Fibroblast of villous mesenchyme (primary cell): ENCODE results near the gene RTTN. TPM values are rescaled to one million over a fixed set of nuclear protein-coding genes. Genes with fewer than 3 reads are reported as not detected.
"Not testable (repeated sequence)": the region's sequence is repeated elsewhere in the genome, so short reads cannot be mapped to it uniquely, and the experiment has no call there.

Experiments
- DNase-seq: peaks from one replicate; pipeline ENCODE4 v3.0.0-alpha.2; 2010; ENCODE audit warnings: low read depth
- H3K4me3 ChIP-seq: 2 replicates; pipeline ENCODE4 v1.5.1; 2011; ENCODE audit warnings: low read depth, mild to moderate bottlenecking, low read length
- CTCF ChIP-seq: IDR thresholded peaks from 2 replicates; pipeline ENCODE4 v1.5.1; 2012; ENCODE audit warnings: low read depth, mild to moderate bottlenecking, low read length; ENCODE audit not compliant: insufficient read depth
- total RNA-seq: library from RNA; depleted of rRNA; stranded (reverse); fragments of >200 nt; gene quantifications from 2 replicates; pipeline ENCODE4 v1.2.3, GENCODE V29; 2012

Gene RTTN
- total RNA-seq, 1 donor, result 24.2 TPM

GRCh38 chr18:69981948-69982347, 223.5 kb downstream of the RTTN start:
- no peak for DNase-seq
- TF ChIP-seq CTCF, result no peak
- H3K4me3 ChIP-seq, result no peak overlapping the region

DNA sequence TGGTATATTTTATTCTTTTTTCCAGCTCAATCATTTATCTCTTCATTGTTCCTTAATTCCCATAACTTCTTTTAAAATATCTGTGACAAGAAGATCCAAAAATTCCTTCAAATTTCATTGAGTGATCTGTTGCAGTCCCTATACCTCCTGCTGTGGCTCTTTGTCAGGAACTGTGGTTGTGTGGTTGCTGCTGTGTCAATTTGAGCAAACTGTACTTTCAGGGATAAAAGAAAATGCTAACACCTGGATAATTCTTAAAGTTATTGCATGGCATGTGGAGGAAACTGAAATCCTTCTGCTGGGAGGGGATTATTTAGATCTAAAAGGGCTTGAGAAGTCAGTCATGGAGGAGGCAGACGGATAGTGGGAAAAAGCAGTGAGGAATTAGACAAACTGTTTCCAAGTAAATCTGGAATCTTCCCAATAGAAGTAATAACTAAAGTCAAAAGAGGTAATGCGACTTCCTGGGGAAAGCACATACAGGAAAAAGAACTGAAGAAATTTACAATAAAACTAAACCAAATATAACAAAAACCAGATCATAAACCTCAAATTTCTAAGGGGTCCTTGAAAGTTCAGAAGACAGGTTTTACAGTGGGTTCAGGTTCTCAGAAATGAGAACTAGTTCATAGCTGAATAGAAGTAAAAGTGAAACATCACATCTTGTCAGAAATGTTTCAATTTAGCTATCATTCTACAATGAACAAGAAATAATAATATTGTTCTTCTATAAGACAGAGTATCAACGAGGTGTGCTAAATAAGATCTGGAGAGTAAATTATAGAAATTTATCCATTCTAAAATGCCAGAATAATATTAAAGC, 224.3 kb downstream of the RTTN start:
- TF ChIP-seq CTCF, result no peak

DNA sequence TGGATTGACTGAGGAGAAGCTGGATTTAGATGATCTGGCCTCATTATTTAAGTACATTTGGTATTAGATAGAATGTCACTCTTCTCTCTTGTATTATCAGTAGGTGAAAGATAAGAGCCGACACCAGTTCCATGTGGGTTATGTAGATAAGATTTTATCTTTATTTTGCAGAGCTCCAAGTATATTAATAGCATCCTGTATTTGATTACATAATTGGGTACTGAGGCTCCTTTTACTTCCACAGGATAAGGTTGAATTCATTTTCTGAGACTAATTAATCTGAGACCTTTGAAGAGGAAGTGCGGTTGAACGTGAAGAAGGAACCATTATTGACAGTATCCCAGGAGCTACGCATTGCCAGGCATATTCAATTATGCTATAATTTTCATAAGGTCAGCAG, 225.0 kb downstream of the RTTN start:
- H3K4me3 ChIP-seq, result no peak overlapping the region
- DNase-seq, result no peak
- no peak for TF ChIP-seq CTCF

More for the DNA sequence above, 224.3 kb downstream of the RTTN start:
- no peak overlapping the region for H3K4me3 ChIP-seq
- DNase-seq, result no peak

DNA sequence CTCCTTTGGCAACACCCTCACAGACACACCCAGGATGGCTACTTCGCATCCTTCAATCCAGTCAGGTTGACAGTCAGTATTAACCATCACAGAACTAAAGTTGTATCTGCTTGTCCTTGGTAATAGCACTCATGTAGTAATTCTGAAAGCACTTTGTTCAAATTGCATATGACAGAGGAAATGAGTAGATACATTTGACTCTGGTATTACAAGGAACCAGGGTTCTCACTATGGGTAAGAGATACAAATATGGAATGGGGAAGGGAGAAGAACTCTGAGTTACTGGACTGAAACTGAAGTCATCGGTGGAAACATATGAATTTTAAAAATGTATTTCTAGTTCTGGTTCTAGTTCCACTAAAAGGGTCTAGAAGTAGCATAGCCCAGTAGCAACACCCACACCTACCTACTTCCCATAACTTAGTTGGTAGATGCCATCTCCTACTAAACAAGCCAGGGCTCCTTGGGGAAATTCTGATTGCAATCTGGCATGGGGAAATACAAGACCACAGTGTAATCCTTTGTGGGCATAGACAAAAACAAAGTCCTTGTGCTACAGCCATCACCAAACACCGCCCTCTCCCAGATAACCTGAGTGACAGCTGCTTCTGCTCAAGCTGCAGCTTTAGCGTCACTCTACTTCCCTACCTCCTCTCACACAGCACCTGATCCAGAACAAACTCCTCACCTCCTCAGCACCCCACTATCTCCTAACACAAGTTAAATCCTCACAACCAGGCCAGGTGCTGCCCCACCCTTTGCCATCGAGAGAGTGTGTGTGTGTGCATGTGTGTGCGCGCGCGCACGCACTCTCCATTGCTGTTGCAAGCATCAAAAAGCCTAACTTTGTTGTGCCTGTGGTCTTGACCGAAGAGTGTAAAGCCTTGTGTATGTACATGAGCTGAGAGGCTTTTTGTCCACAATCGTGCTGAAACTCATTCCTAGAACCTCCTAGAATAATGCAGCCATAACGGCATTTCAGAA, 226.5 kb downstream of the RTTN start:
- no peak overlapping the region for H3K4me3 ChIP-seq
- TF ChIP-seq CTCF, result no peak
- DNase-seq, result no peak

- not testable (repeated sequence) for DNase-seq, H3K4me3 ChIP-seq
Observed at GRCh38 chr18:69975294-69975693, 230.2 kb downstream of the RTTN start.

DNA sequence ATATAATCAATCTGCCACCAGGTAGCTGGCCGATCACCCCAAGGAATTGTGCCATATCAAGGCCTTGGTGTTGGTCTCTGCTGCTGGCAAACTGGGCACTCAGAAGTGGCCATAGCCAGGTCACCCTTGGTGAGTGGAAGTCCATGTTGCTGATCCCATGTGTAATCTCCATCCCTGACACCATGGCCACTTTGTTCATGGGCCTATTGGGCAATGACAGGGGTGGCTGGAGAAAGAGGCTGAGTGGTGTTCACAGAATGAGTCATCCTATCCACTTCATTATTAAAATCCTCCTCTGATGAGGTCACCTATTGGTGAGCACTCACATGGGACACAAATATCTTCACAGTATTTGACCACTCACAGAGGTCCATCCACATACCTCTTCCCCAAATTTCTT, 231.1 kb downstream of the RTTN start:
- peak; percentile 17 for DNase-seq
- no peak overlapping the region for H3K4me3 ChIP-seq
- no peak for TF ChIP-seq CTCF

DNA sequence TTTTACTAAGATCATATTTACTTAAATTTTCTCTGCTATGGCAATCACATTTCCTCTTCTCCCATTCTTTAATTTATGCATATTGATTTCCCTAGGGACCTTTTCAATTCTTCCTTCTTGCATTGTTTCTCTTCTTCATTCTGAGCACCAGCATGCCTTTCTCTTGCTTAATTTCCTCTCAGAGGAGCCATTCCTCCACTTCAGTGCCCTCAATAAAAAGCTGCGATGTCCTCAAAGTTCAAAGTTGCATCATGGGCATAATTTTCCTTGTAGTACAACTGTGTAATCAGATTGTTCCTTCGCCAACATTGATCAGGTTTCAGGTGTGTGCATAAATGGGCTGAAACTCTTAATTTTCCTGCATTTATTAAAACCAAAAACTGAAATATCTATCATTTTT, 236.0 kb downstream of the RTTN start:
- no peak for DNase-seq
- no peak for TF ChIP-seq CTCF

More for the DNA sequence above, 236.0 kb downstream of the RTTN start:
- H3K4me3 ChIP-seq, result no peak overlapping the region
